ENCODE data around the gene MARVELD1. TPM values are rescaled to one million over a fixed set of nuclear protein-coding genes. Genes with fewer than 3 reads are reported as not detected.

Gene MARVELD1
- total RNA-seq, 1 donor from 2014 or later = 37.2 TPM

GRCh38 chr10:97731346-97732051 is 18.0 kb downstream of the MARVELD1 start:
- Histone ChIP-seq H3K4me3 (ENCODE audit: low read depth, low read length) (no peak overlapping the region), H3K27me3 (ENCODE audit: control insufficient read depth, insufficient read depth, low read length) (no peaks in the 10 kb centered on the region), H3K36me3 (ENCODE audit: control insufficient read depth, insufficient read depth, low read length) (no peaks in the 10 kb centered on the region)
- peak; percentile 82 for TF ChIP-seq CTCF (IDR thresholded peaks at IDR 0.05; ENCODE audit: insufficient read depth, low read length, poor library complexity, severe bottlenecking)
- DNase-seq (ENCODE audit: low read depth) = no peak

DNA sequence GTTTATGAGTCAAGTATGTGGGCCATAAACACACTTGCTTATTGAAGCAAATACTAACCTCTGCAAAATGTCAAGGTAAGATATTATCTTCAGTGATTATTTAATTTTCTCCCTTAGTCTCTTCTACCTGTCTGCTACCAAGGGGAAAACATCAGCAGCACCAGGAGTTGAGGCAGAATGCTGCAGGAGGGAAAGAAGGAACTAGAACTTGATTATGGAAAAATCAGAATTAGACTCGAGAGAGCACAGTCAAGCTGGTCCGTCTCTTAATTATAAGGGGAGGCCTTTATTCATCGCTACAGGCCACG is 18.5 kb downstream of the MARVELD1 start:
- Histone ChIP-seq H3K27me3 (ENCODE audit: control insufficient read depth, insufficient read depth, low read length) (no peaks in the 10 kb centered on the region), H3K36me3 (ENCODE audit: control insufficient read depth, insufficient read depth, low read length) (no peaks in the 10 kb centered on the region), H3K4me3 (ENCODE audit: low read depth, low read length) (no peak overlapping the region)
- DNase-seq (ENCODE audit: low read depth) = no peak
- TF ChIP-seq CTCF (IDR thresholded peaks at IDR 0.05; ENCODE audit: insufficient read depth, low read length, poor library complexity, severe bottlenecking) = no peak

GRCh38 chr10:97733256-97733655 is 19.7 kb downstream of the MARVELD1 start:
- no peak for DNase-seq (ENCODE audit: low read depth)
- no peak for TF ChIP-seq CTCF (IDR thresholded peaks at IDR 0.05; ENCODE audit: insufficient read depth, low read length, poor library complexity, severe bottlenecking)
- Histone ChIP-seq H3K27me3 (ENCODE audit: control insufficient read depth, insufficient read depth, low read length) (no peaks in the 10 kb centered on the region), H3K36me3 (ENCODE audit: control insufficient read depth, insufficient read depth, low read length) (no peaks in the 10 kb centered on the region), H3K4me3 (ENCODE audit: low read depth, low read length) (no peak overlapping the region)

DNA sequence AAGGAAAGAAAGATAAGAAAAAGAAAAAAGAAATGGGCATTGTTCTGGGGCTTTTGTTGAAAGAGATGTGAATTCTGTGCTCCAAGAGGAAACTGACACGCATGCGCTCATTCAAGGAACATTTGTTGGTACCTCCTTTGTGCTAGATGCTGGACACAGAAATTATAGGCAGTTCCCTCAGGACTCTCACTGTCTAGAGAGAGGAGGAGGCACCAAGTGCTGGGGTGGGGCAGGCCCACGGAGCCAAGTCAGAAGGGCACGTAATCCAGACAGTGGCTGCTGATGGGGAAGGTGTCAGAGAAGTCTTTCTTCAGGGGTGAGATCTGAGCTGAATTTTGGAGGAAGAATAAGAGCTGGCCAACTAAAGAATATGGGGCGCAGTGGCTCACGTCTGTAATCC is 20.5 kb downstream of the MARVELD1 start:
- no peak for TF ChIP-seq CTCF (IDR thresholded peaks at IDR 0.05; ENCODE audit: insufficient read depth, low read length, poor library complexity, severe bottlenecking)

GRCh38 chr10:97736403-97736901 is 22.9 kb downstream of the MARVELD1 start:
- H3K36me3 ChIP-seq (ENCODE audit: control insufficient read depth, insufficient read depth, low read length) = no peaks in the 10 kb centered on the region
- DNase-seq (ENCODE audit: low read depth) = no peak
- no peaks in the 10 kb centered on the region for H3K27me3 ChIP-seq (ENCODE audit: control insufficient read depth, insufficient read depth, low read length)
- no peak overlapping the region for H3K4me3 ChIP-seq (ENCODE audit: low read depth, low read length)
- TF ChIP-seq CTCF (IDR thresholded peaks at IDR 0.05; ENCODE audit: insufficient read depth, low read length, poor library complexity, severe bottlenecking) = no peak

More for the DNA sequence above, 20.5 kb downstream of the MARVELD1 start:
- Histone ChIP-seq H3K4me3 (ENCODE audit: low read depth, low read length) (no peak overlapping the region), H3K27me3 (ENCODE audit: control insufficient read depth, insufficient read depth, low read length) (no peaks in the 10 kb centered on the region), H3K36me3 (ENCODE audit: control insufficient read depth, insufficient read depth, low read length) (no peaks in the 10 kb centered on the region)
- DNase-seq (ENCODE audit: low read depth) = no peak
